Measurements from ENCODE around the gene CKS1B. TPM values are rescaled to one million over a fixed set of nuclear protein-coding genes. Genes with fewer than 3 reads are reported as not detected.
A peak's percentile ranks its signal among the peaks of the same experiment; 100 is the strongest.

The CKS1B gene
- total and polyA plus RNA-seq, 9 of the 15 experiments (the other 6 are each of a cell fraction or from before 2014, with no cell fraction given): 215 to 1,103 (median 460) TPM

- TF ChIP-seq TBP (optimal IDR thresholded peaks at IDR 0.05; ENCODE audit: low read depth, low read length) (peak; percentile 17), ZNF583 (CRISPR knock-in tag; IDR thresholded peaks at IDR 0.05) (no peak), YBX1 (IDR thresholded peaks at IDR 0.05) (no peak), ATF1 (CRISPR knock-in tag; IDR thresholded peaks at IDR 0.05) (no peak), ATF1 (tag; IDR thresholded peaks at IDR 0.05) (no peak), PHF20 (IDR thresholded peaks at IDR 0.05; ENCODE audit: partially characterized antibody) (no peak), JUNB (CRISPR knock-in tag; conservative IDR thresholded peaks at IDR 0.05) (no peak), TAF1 (IDR thresholded peaks at IDR 0.05; ENCODE audit: control insufficient read depth, extremely low read depth, insufficient read depth, low read length, severe bottlenecking) (no peak), U2AF2 (optimal IDR thresholded peaks at IDR 0.05; ENCODE audit: low read depth, low read length) (no peak), FIP1L1 (IDR thresholded peaks at IDR 0.05; ENCODE audit: low read depth, low read length, poor library complexity, severe bottlenecking) (no peak), NR2C2 (CRISPR knock-in tag; IDR thresholded peaks at IDR 0.05) (no peak), NR2C2 (tag; IDR thresholded peaks at IDR 0.05) (no peak), ZNF274 (IDR thresholded peaks at IDR 0.05; ENCODE audit: borderline replicate concordance, low read depth, low read length) (no peak), TCF3 (CRISPR knock-in tag; IDR thresholded peaks at IDR 0.05) (no peak), RBM25 (IDR thresholded peaks at IDR 0.05; ENCODE audit: low read depth, low read length, severe bottlenecking) (no peak), MCM3 (IDR thresholded peaks at IDR 0.05) (no peak), KLF16 (IDR thresholded peaks at IDR 0.05) (0 out of 2 replicates have a peak, but pooled peaks have one; percentile 32), ELF2 (CRISPR knock-in tag; IDR thresholded peaks at IDR 0.05) (no peak), FOXK1 (CRISPR knock-in tag; IDR thresholded peaks at IDR 0.05; ENCODE audit: borderline replicate concordance) (no peak), KDM2B (CRISPR knock-in tag; IDR thresholded peaks at IDR 0.05) (no peak), SREBF1 (IDR thresholded peaks at IDR 0.05; ENCODE audit: borderline replicate concordance, low read depth, low read length) (no peak), BMI1 (IDR thresholded peaks at IDR 0.05; ENCODE audit: low read length) (no peak), ZBTB7A (IDR thresholded peaks at IDR 0.05; ENCODE audit: borderline replicate concordance, control insufficient read depth, low read depth, low read length) (peak; percentile 74), ZNF764 (CRISPR knock-in tag; IDR thresholded peaks at IDR 0.05; ENCODE audit: low read depth) (no peak), NCOA6 (IDR thresholded peaks at IDR 0.05) (no peak), MEIS2 (IDR thresholded peaks at IDR 0.05; ENCODE audit: partially characterized antibody) (no peak), C11orf30 (IDR thresholded peaks at IDR 0.05; ENCODE audit: low read depth) (no peak), MEF2D (tag; conservative IDR thresholded peaks at IDR 0.05; ENCODE audit: low read depth) (no peak)
- TF ChIP-seq, protein P1, sequence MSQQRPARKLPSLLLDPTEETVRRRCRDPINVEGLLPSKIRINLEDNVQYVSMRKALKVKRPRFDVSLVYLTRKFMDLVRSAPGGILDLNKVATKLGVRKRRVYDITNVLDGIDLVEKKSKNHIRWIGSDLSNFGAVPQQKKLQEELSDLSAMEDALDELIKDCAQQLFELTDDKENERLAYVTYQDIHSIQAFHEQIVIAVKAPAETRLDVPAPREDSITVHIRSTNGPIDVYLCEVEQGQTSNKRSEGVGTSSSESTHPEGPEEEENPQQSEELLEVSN (IDR thresholded peaks at IDR 0.05; ENCODE audit: borderline replicate concordance in 1 of 2, extremely low read depth in 1 of 2, insufficient read depth in 1 of 2, insufficient read length in 1 of 2, low read depth in 1 of 2, low read length in 1 of 2, poor library complexity in 1 of 2, severe bottlenecking in 1 of 2): no peak
These were observed 30.7 kb upstream of the CKS1B start (continued) for GRCh38 chr1:154943649-154944400.
